ENCODE measurements around the gene GRIFIN.

- TF ChIP-seq POLR2A (IDR thresholded peaks at IDR 0.05) (no peak), CTCF (IDR thresholded peaks at IDR 0.05 in 8 of 11, conservative IDR thresholded peaks at IDR 0.05 in 3 of 11) (no peak), POLR2AphosphoS5 (IDR thresholded peaks at IDR 0.05) (no peak)
These were observed 31.7 kb downstream of the GRIFIN start for GRCh38 chr7:2444476-2444875.

All from spleen (tissue), 7 donors.